Upper lobe of left lung (tissue), 4 donors: ENCODE measurements around the gene GAK.

Experiments
- CTCF ChIP-seq, 6 experiments: fragments of 450-650 bp in 4 of 6; fragments of 200-600 bp in 2 of 6; sonication (generic) in 2 of 6; IDR thresholded peaks; one replicate each; pipeline ENCODE4 v1.5.1; 2016 to 2019; ENCODE audit warnings: antibody characterized with exemption in 6 of 6
- EP300 ChIP-seq, 4 donors: sonication (generic); formaldehyde crosslinking; IDR thresholded peaks; one replicate each; pipeline ENCODE4 v1.5.1; 2017; ENCODE audit warnings: antibody characterized with exemption in 4 of 4, control low read depth in 2 of 4
- POLR2A ChIP-seq, 4 donors: fragments of 450-650 bp; IDR thresholded peaks; one replicate each; pipeline ENCODE4 v1.5.1; 2016 to 2017; ENCODE audit warnings: antibody characterized with exemption in 4 of 4, mild to moderate bottlenecking in 2 of 4
- POLR2AphosphoS5 ChIP-seq, 2 donors: sonication (generic); formaldehyde crosslinking; IDR thresholded peaks; one replicate each; pipeline ENCODE4 v1.5.1; 2017; ENCODE audit warnings: antibody characterized with exemption in 2 of 2

GRCh38 chr4:824461-825062 lies 107.6 kb downstream of the GAK start:
- no peak for TF ChIP-seq EP300 (IDR thresholded peaks at IDR 0.05)
- TF ChIP-seq CTCF (IDR thresholded peaks at IDR 0.05): no peak
- TF ChIP-seq POLR2A (IDR thresholded peaks at IDR 0.05): no peak
- TF ChIP-seq POLR2AphosphoS5 (IDR thresholded peaks at IDR 0.05): no peak
